Smooth muscle cell (in vitro differentiated cells): ENCODE measurements around the gene ZFP37. TPM values are rescaled to one million over a fixed set of nuclear protein-coding genes. Genes with fewer than 3 reads are reported as not detected.
"Not testable (repeated sequence)": the region's sequence is repeated elsewhere in the genome, so short reads cannot be mapped to it uniquely, and the experiment has no call there.

Experiments
- DNase-seq: peaks from one replicate; lab custom pipeline; 2025; ENCODE audit not compliant: unreplicated experiment; lab: John Stamatoyannopoulos, UW
- H2AFZ ChIP-seq: fragments of 200-600 bp; sonication (generic); 2 replicates; pipeline ENCODE4 v1.6.0; 2016; ENCODE audit warnings: antibody characterized with exemption, low read depth, mild to moderate bottlenecking
- H3F3A ChIP-seq: fragments of 200-600 bp; sonication (generic); 2 replicates; pipeline ENCODE4 v1.6.0; 2017; ENCODE audit warnings: antibody characterized with exemption, low read depth
- H3K27ac ChIP-seq: fragments of 200-600 bp; sonication (generic); 2 replicates; pipeline ENCODE4 v1.5.1; 2016; ENCODE audit warnings: low read depth, mild to moderate bottlenecking
- H3K27me3 ChIP-seq: fragments of 200-600 bp; sonication (generic); 2 replicates; pipeline ENCODE4 v1.6.1; 2016; ENCODE audit warnings: low read depth, mild to moderate bottlenecking
- H3K36me3 ChIP-seq: fragments of 200-600 bp; sonication (generic); 2 replicates; pipeline ENCODE4 v1.5.1; 2016; ENCODE audit warnings: low read depth
- H3K4me1 ChIP-seq: fragments of 200-600 bp; sonication (generic); 2 replicates; pipeline ENCODE4 v1.5.1; 2016; ENCODE audit warnings: low read depth
- H3K4me2 ChIP-seq: fragments of 200-600 bp; sonication (generic); 2 replicates; pipeline ENCODE4 v1.6.0; 2016; ENCODE audit warnings: mild to moderate bottlenecking
- H3K4me3 ChIP-seq: fragments of 200-600 bp; sonication (generic); 2 replicates; pipeline ENCODE4 v1.5.1; 2016; ENCODE audit warnings: mild to moderate bottlenecking
- H3K79me2 ChIP-seq: fragments of 200-600 bp; sonication (generic); 2 replicates; pipeline ENCODE4 v1.6.0; 2016; ENCODE audit warnings: low read depth, mild to moderate bottlenecking
- H3K9ac ChIP-seq: fragments of 200-600 bp; sonication (generic); 2 replicates; pipeline ENCODE4 v1.6.0; 2016; ENCODE audit warnings: low read depth
- H3K9me3 ChIP-seq: fragments of 200-600 bp; sonication (generic); replicated peaks from 2 replicates; pipeline ENCODE4 v1.5.1; 2016; ENCODE audit warnings: low read depth
- H4K20me1 ChIP-seq: fragments of 200-600 bp; sonication (generic); 2 replicates; pipeline ENCODE4 v1.6.0; 2016; ENCODE audit warnings: low read depth
- CTCF ChIP-seq: fragments of 200-600 bp; sonication (generic); IDR thresholded peaks from 2 replicates; pipeline ENCODE4 v1.5.1; 2017; ENCODE audit warnings: borderline replicate concordance, mild to moderate bottlenecking, antibody characterized with exemption; ENCODE audit not compliant: insufficient read depth, poor library complexity, severe bottlenecking
- WGBS: methylation state at CpG from one replicate; pipeline ENCODE4 v1.1.7; 2016; ENCODE audit warnings: low lambda C conversion rate; 5-methylcytosine and 5-hydroxymethylcytosine counted together
- polyA plus RNA-seq: library from polyadenylated mRNA; unstranded; fragments of >200 nt; fragmentation: Nextera tagmentation; extraction: Ambion mirVana; gene quantifications from 2 replicates; pipeline ENCODE4 v1.2.1, GENCODE V29; 2016
- total RNA-seq: library from RNA; depleted of rRNA; stranded (reverse); fragments of >200 nt; gene quantifications from 2 replicates; pipeline ENCODE4 v1.2.3, GENCODE V29; 2014

ZFP37 gene
- total RNA-seq (8.2 and 9.0 TPM in 2 replicates), polyA plus RNA-seq (2.2 and 2.5 TPM in 2 replicates)

GRCh38 chr9:113056191-113057106 is at the start of gene ZFP37:
Gene ZFP37 (minus strand): TSS chr9:113056724. CDS start chr9:113056688, 36 bp downstream.
- peak within 1 kb of the TSS; percentile 97 for H3K4me3 ChIP-seq
- H3K27me3 ChIP-seq = no peaks in the 10 kb centered on the region
- peaks cover 9% of the 10 kb centered on the region for H3K79me2 ChIP-seq
- H4K20me1 ChIP-seq = no peaks in the 10 kb centered on the region
- no peaks in the 10 kb centered on the region for H3K9me3 ChIP-seq
- H2AFZ ChIP-seq = peak within 1 kb of the TSS; percentile 100
- H3K27ac ChIP-seq = peak within 1 kb of the TSS; percentile 43
- peak; percentile 29 for DNase-seq
- no peaks in the 10 kb centered on the region for H3F3A ChIP-seq
- peak within 1 kb of the TSS; percentile 85 for H3K9ac ChIP-seq
- no peak for TF ChIP-seq CTCF
- H3K4me1 ChIP-seq = no peaks in the 10 kb centered on the region
- peak within 1 kb of the TSS; percentile 88 for H3K4me2 ChIP-seq
- no peaks in the 10 kb centered on the region for H3K36me3 ChIP-seq
- WGBS = 7% methylated on average over 62 of the region's 62 CpGs

GRCh38 chr9:113105345-113105744 is 48.8 kb upstream of the ZFP37 start:
- not testable (repeated sequence) for H3K36me3 ChIP-seq, H3K9me3 ChIP-seq, H3F3A ChIP-seq

GRCh38 chr9:113095561-113095960 is 39.0 kb upstream of the ZFP37 start:
- H3K27me3 ChIP-seq = no peaks in the 10 kb centered on the region
- DNase-seq = no peak
- TF ChIP-seq CTCF = no peak
- 59% methylated on average over 2 of the region's 2 CpGs for WGBS
- no peaks in the 10 kb centered on the region for H3K79me2 ChIP-seq
- H3K27ac ChIP-seq = no peak overlapping the region
- H3F3A ChIP-seq = no peaks in the 10 kb centered on the region
- H2AFZ ChIP-seq = no peak overlapping the region
- H3K9ac ChIP-seq = no peak overlapping the region
- H3K4me2 ChIP-seq = no peak overlapping the region
- no peaks in the 10 kb centered on the region for H4K20me1 ChIP-seq
- H3K9me3 ChIP-seq = no peaks in the 10 kb centered on the region
- H3K4me3 ChIP-seq = no peak overlapping the region
- no peaks in the 10 kb centered on the region for H3K36me3 ChIP-seq
- no peaks in the 10 kb centered on the region for H3K4me1 ChIP-seq

More at GRCh38 chr9:113105345-113105744, 48.8 kb upstream of the ZFP37 start:
- not testable (repeated sequence) for H3K4me2 ChIP-seq, H3K4me3 ChIP-seq, H2AFZ ChIP-seq, H3K9ac ChIP-seq, H4K20me1 ChIP-seq, H3K79me2 ChIP-seq, DNase-seq, H3K27me3 ChIP-seq, H3K27ac ChIP-seq, H3K4me1 ChIP-seq
- WGBS = no CpG with 5 or more reads among the region's 6 CpGs

DNA sequence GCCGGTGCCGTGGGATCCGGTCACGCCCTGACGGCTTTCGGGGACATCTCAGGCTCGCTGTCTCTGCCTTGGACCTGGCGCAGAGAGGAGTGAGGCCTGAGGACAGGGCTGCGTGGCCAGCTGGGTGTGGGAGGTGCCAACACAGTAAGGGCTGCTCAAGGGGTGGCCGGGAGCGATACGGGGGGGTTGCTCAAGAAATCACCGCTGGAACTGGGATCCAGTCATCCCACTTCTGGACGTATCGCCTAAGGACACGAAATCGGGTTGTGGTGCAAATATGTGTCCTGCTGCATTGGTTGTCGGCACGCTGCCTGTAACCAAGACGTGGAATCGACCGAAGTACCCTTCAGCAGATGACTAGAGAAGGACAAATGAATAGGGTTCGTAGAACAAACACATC is 33.4 kb upstream of the ZFP37 start:
- H3K4me3 ChIP-seq, H3K79me2 ChIP-seq, H3K9ac ChIP-seq, H2AFZ ChIP-seq, H3K4me2 ChIP-seq, H3K27me3 ChIP-seq, H3K27ac ChIP-seq, H3K9me3 ChIP-seq, H4K20me1 ChIP-seq, H3K36me3 ChIP-seq, DNase-seq, H3K4me1 ChIP-seq, H3F3A ChIP-seq: not testable (repeated sequence)
- WGBS = 93% methylated on average over 15 of the region's 23 CpGs

GRCh38 chr9:113089143-113089505 is 32.6 kb upstream of the ZFP37 start:
- DNase-seq, H3K4me3 ChIP-seq, H3K79me2 ChIP-seq, H3K9me3 ChIP-seq, H3K9ac ChIP-seq, H2AFZ ChIP-seq, H3F3A ChIP-seq, H3K27me3 ChIP-seq, H4K20me1 ChIP-seq, H3K4me1 ChIP-seq, H3K36me3 ChIP-seq, H3K27ac ChIP-seq, H3K4me2 ChIP-seq: not testable (repeated sequence)
- WGBS = 100% methylated on average over 8 of the region's 25 CpGs

DNA sequence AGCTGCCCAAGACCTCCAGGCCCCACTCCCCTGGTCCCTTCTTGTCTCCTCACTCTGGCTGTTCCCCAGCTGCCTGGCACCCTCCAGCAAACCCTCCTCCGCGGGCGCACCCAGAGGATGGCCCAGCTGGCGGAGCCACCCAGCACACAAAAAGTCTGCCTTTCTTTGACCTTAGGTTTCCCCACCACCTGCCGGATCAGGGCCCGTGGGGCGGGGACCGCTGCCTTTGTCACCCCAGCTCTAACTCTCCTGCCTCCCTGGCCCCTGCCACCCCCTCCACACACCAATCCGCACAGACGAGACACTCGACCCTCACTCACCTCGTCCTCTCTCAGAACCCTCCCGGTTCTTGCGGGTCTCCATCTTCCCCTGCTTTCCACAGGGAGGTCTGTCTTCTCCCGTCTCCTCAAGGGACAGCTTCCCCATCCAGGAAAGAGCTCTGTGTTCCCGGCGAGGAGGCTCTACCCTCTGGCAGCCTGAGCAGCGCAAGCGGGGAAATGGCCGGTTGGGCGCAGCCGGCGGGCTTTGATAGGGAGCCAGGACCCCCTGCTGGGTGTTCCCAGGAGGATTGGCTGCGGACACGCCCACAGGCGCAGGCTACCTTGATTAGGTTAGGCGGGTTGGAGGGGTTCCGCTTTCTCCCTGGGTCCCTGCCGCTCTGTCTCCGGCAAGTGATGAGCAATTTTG is 32.1 kb upstream of the ZFP37 start:
- not testable (repeated sequence) for H3K27ac ChIP-seq, H2AFZ ChIP-seq, H3K4me1 ChIP-seq, H3K9me3 ChIP-seq, DNase-seq, H3K79me2 ChIP-seq, H3K36me3 ChIP-seq, H3K9ac ChIP-seq, H3F3A ChIP-seq, H4K20me1 ChIP-seq, H3K4me2 ChIP-seq, H3K27me3 ChIP-seq, H3K4me3 ChIP-seq
- 67% methylated on average over 17 of the region's 30 CpGs for WGBS

DNA sequence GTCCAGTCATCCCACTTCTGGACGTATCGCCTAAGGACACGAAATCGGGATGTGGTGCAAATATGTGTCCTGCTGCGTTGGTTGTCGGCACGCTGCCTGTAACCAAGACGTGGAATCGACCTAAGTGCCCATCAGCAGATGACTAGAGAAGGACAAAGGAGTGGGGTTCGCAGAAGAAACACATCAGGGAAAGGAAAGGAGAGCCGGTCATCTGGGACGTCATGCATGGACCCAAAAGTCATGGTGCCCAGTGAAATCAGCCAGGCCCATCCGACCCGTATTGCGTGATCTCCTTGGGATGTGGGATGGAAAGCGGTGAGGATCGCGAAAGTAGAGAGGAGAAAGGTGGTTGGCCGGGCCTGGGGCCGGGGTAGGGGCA is 6.4 kb upstream of the ZFP37 start:
- H3F3A ChIP-seq, H3K4me3 ChIP-seq, H4K20me1 ChIP-seq, DNase-seq, H3K79me2 ChIP-seq, H3K4me1 ChIP-seq, H3K36me3 ChIP-seq, H3K9ac ChIP-seq, H2AFZ ChIP-seq, H3K4me2 ChIP-seq, H3K9me3 ChIP-seq, H3K27ac ChIP-seq, H3K27me3 ChIP-seq: not testable (repeated sequence)
- WGBS = 89% methylated on average over 20 of the region's 20 CpGs
